ENCODE data around the gene TTYH1. TPM values are rescaled to one million over a fixed set of nuclear protein-coding genes. Genes with fewer than 3 reads are reported as not detected.

The TTYH1 gene
- total and polyA plus RNA-seq, 2 of the 8 experiments (the other 6 are each of a cell fraction or from before 2014, with no cell fraction given): 26.7 to 46.5 TPM

DNA sequence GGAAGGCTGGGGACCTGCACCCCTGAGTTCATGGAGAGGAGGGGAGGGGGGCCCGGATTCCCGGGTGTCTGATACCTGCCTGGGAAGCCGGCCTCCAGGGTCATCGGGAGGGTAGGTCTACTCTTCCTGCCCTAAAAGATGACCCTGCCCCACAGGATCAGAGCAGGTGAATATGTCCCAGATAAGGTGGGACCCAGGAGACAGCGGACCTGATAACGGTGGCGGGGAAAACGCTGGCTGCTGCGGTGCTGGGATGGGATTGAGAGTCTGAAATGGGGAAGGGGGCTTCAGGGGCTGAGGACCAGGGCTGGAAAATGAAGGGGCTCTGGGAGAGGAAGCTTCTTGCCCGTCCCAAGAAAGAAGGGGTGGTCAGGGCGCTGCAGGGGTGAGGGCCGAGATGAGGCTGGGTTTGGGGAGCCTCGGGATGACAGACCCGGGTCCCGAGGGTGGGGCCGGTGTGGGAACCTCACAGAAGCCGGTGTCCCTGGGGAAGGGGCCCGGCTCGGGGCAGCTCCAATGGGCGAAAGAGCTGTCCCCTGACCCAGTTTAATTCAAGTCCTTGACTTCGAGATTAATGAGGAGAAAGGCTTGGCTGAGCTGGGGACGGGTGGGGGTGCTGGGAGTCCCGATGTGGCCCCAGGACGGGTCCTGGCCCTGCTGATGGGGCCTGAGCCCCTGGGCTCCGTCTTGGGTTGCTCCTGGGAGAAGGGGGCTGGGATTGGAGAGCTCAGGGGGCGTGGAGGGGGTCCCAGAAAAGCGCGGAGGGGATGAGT lies 823 bp downstream of the TTYH1 start (continued):
- TF ChIP-seq JUND (IDR thresholded peaks at IDR 0.05; ENCODE audit: low read length) (no peak), CTBP2 (IDR thresholded peaks at IDR 0.05; ENCODE audit: borderline replicate concordance, insufficient read depth, insufficient read length, low read length) (no peak), PHF8 (conservative IDR thresholded peaks at IDR 0.05; ENCODE audit: low read depth, low read length) (no peak), SIX5 (IDR thresholded peaks at IDR 0.05; ENCODE audit: low read depth, low read length) (no peak), TAF7 (optimal IDR thresholded peaks at IDR 0.05; ENCODE audit: borderline replicate concordance, low read depth, low read length) (no peak)
- TF ChIP-seq, protein P1, sequence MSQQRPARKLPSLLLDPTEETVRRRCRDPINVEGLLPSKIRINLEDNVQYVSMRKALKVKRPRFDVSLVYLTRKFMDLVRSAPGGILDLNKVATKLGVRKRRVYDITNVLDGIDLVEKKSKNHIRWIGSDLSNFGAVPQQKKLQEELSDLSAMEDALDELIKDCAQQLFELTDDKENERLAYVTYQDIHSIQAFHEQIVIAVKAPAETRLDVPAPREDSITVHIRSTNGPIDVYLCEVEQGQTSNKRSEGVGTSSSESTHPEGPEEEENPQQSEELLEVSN (IDR thresholded peaks at IDR 0.05): no peak
- TF ChIP-seq, protein P2, sequence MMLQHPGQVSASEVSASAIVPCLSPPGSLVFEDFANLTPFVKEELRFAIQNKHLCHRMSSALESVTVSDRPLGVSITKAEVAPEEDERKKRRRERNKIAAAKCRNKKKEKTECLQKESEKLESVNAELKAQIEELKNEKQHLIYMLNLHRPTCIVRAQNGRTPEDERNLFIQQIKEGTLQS (IDR thresholded peaks at IDR 0.05; ENCODE audit: insufficient read depth, low read depth, low read length): no peak

All from H1 (cell line).